Uterus (tissue), 2 donors: ENCODE results near the gene CMTM8.

Experiments
- CTCF ChIP-seq, 4 experiments: fragments of 200-600 bp in 2 of 4; fragments of 450-650 bp in 2 of 4; sonication (generic) in 2 of 4; IDR thresholded peaks; one replicate each; pipeline ENCODE4 v1.5.1; 2016 to 2019; ENCODE audit warnings: antibody characterized with exemption in 4 of 4, mild to moderate bottlenecking in 2 of 4, moderate library complexity in 1 of 4
- POLR2A ChIP-seq, 2 donors: fragments of 450-650 bp; IDR thresholded peaks; one replicate each; pipeline ENCODE4 v1.6.1; 2016; ENCODE audit warnings: antibody characterized with exemption in 2 of 2, mild to moderate bottlenecking in 1 of 2, moderate library complexity in 1 of 2

DNA sequence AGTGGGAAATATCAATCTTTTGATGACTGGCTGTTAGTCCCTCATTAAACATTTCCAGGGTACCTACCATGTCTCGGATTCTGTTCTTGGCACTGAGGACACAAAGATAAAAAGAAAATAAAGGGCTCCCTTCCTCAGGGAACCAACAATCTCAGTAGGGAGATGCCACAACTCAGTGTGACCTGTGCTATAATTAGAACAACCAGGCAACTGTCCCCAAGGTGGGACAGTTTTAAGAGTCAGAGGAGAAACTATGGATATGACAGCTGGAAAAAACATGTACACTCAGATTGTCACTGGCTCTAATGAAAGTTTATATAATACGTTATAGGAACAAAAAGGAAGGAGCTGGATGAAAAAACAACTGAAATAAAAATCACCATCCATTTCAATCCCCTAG is 23.3 kb upstream of the CMTM8 start:
- TF ChIP-seq CTCF (IDR thresholded peaks at IDR 0.05) (no peak), POLR2A (IDR thresholded peaks at IDR 0.05) (no peak)
